Inflammatory macrophage treated with lipopolysaccharide for 4 hours (primary cell): ENCODE results near the gene MAPKAPK5.
"Not testable (repeated sequence)": the region's sequence is repeated elsewhere in the genome, so short reads cannot be mapped to it uniquely, and the experiment has no call there.

Source experiments
- DNase-seq: peaks from one replicate; pipeline ENCODE4 v3.0.0-alpha.2; 2020

Gene MAPKAPK5

DNA sequence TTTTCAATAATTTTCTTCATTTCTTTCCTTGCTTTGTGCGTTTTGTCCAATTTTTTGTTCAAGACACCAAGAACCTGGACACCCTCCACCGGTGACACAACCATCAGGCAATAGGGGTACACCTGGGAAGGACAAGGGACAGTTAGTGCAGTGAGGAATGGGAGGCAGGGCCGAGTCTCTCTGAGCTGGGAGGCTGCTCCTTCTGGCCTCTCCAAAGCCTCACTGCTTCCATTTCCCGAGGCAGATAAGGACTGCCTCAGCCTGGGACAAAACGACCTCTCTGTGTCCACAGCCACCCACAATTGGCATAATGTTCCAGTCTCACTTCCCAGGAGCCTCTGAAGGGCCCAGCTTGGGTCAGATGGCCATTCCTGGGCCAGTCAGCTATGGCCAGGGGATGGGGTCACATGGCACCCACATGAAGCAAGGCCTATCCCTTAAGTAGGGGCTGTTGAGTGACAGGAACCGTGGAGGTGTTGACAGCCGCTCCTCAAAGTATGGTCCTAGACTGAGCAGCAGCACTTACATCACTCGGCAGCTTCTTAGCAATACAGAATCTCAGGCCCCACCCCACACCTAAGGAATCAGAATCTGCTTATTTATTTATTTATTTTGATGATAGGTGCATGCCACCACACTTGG lies 13.6 kb upstream of the MAPKAPK5 start:
- DNase-seq, result no peak

DNA sequence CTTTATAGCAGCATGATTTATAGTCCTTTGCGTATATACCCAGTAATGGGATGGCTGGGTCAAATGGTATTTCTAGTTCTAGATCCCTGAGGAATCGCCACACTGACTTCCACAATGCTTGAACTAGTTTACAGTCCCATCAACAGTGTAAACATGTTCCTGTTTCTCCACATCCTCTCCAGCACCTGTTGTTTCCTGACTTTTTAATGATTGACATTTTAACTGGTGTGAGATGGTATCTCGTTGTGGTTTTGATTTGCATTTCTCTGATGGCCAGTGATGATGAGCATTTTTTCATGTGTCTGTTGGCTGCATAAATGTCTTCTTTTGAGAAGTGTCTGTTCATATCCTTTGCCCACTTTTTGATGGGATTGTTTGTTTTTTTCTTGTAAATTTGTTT lies 12.4 kb upstream of the MAPKAPK5 start:
- DNase-seq, result not testable (repeated sequence)

DNA sequence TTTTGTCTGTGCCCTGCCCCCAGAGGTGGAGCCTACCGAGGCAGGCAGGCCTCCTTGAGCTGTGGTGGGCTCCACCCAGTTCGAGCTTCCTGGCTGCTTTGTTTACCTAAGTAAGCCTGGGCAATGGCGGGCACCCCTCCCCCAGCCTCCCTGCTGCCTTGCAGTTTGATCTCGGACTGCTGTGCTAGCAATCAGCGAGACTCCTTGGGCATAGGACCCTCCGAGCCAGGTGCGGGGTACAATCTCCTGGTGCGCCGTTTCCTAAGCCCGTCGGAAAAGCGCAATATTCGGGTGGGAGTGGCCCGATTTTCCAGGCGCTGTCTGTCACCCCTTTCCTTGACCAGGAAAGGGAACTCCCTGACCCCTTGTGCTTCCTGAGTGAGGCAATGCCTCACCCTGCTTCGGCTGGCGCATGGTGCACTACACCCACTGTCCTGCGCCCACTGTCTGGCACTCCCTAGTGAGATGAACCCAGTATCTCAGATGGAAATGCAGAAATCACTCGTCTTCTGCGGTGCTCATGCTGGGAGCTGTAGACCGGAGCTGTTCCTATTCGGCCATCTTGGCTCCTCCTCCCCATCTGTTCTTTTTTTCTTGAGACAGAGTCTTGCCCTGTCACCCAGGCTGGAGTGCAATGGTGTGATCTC lies 7.2 kb upstream of the MAPKAPK5 start:
- DNase-seq, result peak; percentile 64

DNA sequence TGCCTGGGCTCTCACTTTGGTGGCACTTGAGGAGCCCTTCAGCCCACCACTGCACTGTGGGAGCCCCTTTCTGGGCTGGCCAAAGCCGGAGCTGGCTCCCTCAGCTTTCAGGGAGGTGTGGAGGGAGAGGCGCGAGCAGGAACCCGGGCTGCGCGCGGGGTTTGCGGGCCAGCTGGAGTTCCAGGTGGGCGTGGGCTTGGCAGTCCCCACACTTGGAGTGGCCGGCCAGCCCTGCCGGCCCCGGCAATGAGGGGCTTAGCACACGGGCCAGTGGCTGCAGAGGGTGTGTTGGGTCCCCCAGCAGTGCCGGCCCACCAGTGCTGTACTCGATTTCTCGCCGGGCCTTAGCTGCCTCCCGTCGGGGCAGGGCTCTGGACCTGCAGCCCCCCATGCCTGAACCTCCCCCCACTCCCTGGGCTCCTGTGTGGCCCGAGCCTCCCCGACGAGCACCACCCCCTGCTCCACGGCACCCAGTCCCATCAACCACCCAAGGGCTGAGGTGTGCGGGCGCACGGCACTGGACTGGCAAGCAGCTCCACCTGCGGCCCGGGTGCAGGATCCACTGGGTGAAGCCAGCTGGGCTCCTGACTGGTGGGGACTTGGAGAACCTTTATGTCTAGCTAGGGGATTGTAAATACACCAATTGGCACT lies 6.4 kb upstream of the MAPKAPK5 start:
- DNase-seq, result not testable (repeated sequence)

DNA sequence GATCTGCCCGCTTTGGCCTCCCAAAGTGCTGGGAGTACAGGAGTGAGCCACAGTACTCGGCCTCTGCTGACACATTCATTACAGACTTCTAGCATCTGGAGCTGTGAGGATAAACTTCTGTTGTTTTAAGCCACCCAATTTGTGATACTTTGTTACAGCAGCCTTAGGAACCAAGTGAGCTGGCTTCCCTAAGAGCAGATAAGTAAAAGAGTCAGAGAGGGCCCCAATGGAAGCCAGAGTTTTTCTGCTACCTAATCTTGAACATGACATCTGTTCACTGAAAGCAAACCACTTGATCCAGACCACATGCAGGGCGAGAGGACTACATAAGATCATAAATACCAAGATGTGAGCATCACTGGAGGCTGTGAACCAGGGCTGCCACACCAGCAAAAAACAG lies 3.7 kb upstream of the MAPKAPK5 start:
- no peak for DNase-seq

DNA sequence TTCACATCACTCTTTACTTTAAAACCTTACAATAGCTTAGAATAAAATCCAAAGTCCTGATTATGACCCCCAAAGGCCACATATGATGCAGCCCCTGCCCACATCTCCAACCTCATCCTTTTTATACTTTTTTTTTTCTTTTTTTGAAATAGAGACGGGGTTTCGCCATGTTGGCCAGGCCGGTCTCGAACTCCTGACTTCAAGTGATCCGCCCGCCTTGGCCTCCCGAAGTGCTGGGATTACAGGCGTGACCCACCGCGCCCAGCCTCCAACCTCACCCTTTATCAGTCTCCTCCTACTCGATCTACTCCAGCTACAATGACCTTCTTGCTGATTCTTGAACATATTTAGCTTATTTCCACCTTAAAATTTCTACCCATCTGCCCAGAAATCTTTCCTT lies 1.2 kb upstream of the MAPKAPK5 start:
- no peak for DNase-seq

DNA sequence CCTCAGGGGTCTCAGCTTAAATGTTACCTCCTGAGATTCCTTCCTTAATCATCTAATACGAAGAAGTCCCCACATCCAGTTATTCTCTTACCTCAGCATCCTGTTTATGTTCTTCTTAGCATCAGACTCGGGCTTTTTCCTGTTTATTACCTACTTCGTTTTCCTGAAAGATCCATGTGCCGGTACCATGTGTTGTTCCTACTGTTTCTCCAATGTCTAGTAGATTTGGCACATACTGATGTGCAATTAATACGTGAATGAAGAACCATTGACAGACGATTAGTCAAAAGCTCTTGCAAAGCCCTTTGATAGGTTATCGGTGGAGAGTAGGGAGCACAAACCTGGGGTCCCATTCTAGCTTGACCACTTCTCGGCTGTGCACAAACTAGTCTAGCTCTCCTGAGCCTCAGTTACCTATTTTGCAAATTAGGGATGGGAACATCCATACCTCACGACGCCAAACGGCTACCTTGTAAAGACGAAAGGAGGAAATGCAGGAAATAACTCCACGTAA lies 735 bp upstream of the MAPKAPK5 start:
- DNase-seq, result no peak

DNA sequence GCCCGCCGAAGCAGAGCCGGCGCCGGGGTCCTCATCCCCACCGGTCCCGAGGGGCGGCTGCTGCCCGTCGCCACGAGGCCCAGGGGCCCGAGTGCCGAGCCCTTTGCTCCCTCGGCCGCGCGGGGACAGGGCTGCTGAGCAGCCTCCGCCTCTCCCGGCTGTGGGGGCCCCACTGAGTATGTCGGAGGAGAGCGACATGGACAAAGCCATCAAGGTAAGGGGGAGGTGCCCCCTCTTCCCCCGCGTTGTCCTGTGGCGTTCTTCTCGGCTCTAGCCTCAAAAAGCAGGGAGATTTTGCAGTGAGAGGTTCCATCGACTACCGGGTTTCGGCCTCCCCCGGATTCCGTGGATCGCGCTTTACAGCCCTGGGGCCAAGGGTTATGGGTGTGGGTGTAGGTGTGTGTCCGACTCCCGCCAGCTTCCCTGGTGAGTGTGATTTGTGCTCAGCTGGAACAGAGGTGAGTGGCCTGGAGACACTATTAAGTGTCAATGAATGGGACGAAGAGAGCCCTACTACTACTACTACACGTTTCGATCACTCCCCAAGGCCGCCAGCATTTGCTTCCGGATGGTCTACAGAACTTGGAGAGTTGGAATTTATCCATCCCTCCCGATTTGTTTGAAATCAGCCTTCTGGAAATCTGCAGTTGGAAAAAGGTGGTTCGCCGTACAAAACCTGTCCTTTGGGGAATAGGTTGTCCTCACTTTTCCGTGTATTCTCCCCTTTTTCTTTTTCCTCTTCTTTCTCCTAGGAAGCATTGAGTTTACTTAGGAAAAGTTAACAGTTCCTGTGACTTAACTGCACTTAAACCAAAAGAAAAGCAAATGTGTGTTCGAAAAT lies 748 bp downstream of the MAPKAPK5 start:
- peak; percentile 22 for DNase-seq

DNA sequence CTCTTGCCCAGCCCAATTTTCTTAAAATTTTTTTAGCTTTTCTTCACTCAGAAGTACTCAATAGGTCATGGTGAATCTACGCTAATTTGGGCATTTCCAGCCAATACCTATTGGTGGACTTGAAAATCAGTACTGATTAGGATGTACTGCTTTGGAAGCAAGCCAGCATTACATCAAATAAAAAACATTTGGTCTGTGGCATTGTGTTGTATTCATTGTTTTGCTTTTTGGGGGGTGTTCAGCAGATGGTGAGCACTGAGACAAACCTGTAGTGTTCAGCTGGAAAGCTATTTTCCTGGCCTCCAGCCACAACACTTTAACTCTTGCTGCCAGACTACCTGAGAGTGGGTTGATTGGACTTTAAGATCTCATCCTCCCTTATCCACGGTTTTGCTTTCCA lies 4.0 kb downstream of the MAPKAPK5 start:
- DNase-seq, result no peak

DNA sequence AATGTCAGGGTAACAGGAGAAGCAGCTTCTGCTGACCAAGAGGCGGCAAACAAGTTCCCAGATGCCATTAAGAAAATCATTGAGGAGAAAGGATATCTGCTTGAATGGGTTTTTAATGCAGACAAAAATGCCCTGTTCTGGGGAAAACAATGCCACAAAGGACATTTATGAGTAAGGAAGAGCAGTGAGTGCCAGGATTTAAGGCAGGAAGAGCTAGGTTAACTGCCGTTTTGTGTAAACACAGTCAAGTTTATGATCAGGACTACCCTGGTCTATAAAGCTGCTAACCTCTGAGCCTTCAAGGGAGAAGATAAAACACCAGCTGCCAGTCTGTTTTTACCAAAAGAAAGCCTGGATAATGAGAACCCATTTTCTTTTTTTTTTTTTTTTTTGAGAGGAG lies 8.5 kb downstream of the MAPKAPK5 start:
- no peak for DNase-seq

DNA sequence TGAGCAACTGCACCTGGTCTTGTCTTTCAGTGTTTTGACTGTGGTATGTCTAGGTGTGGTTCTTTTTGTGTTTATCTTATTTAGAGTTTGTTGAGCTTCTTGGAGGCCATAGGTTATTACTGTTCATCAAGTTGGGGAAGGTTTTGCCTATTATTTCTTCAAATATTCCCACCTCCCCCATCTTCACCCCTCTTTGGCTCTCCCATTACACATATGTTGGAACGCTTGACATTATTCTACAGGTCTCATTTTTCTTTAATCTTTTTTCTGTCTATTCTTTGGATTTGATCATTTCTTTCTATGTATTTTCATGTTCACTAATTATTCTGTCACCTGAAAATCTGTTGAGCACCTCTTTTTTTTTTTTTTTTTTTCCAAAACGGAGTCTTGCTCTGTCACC lies 16.2 kb downstream of the MAPKAPK5 start:
- DNase-seq, result no peak

DNA sequence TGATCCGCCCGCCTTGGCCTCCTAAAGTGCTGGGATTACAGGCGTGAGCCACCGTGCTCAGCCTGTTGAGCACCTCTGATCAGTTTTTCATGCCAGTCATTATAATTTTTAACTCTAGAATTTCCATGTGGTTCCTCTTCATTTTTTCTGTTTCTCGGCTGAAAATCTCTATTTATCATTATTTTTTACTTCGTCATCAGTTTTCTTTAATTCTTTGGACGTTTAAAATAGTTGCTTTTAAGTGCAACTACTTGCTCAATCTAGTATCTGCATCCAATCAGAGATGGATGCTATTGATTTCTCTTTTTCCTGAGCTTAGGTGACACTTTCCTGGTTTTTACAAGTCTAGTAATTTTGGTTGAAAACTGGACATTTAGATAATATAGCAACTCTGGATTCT lies 16.8 kb downstream of the MAPKAPK5 start:
- DNase-seq, result no peak

DNA sequence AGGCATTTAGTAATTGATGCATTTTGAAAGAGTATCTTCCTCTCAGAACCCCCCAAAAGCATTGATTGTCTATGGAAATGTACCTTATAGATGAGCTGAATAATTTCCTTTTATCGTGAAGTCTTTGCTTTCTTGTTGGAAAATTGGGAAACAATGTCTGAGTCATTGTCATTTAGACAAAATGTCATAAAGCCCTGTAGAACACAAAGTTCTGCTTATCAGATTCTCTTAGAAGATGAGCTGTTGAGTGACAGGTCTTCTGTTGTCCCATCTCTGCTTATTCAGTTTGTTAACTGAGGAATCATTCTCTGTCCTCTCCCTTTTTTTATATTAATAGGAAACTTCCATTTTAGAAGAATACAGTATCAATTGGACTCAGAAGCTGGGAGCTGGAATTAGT lies 22.9 kb downstream of the MAPKAPK5 start:
- DNase-seq, result peak; percentile 79

DNA sequence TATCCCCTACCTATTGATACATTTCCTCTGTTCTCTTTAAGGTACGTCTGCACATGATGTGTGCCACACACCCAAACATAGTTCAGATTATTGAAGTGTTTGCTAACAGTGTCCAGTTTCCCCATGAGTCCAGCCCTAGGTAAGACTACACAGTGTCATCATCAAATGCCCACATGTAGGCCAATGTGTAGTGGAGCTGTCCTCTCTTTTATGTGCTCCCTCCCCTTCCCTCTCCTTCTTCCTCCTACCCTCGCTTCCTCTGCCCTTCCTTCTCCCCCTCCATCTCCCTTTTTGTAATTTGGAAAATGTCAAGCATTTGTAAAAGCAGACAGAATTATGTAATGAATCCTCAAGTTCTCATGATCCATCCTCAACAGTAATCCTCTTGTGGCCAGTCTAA lies 25.5 kb downstream of the MAPKAPK5 start:
- DNase-seq, result no peak

DNA sequence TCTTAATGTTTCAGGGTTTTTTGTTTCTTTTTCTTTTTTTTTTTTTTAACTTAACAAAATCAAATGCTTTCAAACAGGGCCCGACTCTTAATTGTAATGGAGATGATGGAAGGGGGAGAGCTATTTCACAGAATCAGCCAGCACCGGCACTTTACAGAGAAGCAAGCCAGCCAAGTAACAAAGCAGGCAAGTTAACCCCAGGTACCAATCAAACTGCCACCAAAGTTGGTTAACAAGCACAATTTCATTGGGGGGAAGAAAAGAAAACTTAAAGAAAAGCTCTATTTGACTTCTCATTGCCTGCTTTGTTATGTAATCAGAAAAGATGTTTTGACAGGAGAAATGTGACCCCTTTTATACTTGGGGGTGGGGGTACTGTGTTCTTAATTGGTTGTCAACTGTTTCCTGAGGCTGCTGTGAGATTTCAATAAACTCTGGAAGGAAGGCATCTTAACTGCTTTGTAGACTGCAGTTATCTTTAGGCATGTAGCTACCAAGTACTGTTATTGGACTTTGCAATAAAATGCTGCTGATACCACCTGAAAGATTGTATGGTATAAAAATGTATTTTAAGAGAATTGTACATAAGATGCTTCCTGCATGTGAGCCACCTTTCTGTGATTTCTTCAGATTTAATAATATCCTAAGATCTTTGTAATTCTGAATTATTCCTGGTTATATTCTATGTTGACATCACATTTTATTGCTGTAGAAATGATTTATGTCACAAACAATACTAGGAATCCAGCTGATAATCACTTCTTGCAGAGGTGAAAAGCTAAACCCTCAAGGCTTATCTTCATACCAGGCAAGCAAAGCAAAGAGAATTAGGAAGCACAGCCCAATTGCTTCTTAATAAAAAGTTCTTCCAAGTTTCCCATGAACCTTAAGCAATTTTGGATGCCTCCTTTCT lies 26.9 kb downstream of the MAPKAPK5 start:
- DNase-seq, result peak; percentile 46

DNA sequence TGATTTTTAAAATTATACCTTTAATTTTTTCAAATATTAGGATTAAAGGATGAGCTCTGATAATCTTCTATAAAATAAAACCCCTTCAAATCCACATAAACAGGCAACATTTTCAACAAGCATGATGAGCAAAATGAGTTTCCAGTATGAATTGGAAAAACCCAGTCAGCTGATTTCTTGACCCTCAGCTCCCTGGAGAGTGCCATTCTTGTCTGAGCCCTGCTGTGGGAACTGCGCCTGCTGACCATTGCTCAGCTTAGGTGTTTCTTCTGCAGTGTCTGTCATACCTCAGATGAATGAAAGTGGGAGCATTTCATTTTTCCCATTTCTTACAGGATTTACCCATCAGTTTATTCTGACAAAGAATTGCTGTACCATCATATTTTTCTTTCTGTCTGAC lies 27.6 kb downstream of the MAPKAPK5 start:
- peak; percentile 64 for DNase-seq

DNA sequence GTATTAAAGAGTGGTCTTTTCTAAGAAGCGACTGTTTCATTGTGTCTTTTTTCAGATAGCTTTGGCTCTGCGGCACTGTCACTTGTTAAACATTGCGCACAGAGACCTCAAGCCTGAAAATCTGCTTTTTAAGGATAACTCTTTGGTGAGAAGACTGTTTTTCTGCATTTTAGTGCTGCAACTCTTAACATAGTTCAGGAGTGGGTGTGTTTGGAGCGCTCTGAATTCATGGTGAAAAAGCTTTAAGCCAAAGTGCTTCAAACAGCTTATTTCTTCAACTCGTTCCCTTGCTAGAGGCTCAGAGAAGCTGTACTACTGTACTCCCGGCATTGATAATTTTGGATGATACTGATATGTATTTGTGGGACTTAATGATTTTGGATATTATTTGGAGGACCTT lies 28.2 kb downstream of the MAPKAPK5 start:
- DNase-seq, result no peak

DNA sequence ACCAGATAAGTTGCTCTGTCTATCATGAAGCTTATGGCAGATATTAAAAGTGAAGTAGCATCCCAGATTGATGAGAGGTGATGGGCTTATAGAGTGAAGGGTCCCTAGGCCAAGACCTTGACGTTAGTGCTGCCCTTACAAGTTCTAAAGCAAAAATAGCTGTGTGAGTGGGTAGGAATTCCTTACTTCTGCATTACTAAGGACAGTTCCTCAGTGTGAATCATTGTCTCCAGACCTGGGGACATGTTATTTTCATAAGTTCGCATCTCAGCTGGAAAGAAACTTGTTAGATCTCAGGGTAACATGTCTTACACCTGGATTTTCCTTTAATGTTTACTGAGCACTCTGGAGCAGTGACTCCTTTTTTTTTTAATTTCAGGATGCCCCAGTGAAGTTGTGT lies 28.7 kb downstream of the MAPKAPK5 start:
- DNase-seq, result peak; percentile 60

DNA sequence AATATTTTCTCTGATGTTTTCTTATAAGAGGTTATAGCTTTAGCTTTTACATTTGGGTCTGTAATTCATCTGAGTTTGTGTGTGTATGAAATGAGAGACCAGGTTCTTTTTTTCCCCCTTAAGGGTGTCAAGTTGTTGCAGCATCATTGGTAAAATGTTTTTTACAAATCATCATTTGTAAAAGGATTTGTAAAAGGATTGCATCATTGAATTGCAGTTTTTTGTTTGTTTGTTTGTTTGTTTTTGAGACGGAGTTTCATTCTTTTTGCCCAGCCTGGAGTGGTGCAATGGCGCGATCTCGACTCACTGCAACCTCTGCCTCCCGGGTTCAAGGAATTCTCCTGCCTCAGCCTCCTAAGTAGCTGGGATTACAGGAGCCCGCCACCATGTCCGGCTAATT lies 31.1 kb downstream of the MAPKAPK5 start:
- DNase-seq, result no peak

DNA sequence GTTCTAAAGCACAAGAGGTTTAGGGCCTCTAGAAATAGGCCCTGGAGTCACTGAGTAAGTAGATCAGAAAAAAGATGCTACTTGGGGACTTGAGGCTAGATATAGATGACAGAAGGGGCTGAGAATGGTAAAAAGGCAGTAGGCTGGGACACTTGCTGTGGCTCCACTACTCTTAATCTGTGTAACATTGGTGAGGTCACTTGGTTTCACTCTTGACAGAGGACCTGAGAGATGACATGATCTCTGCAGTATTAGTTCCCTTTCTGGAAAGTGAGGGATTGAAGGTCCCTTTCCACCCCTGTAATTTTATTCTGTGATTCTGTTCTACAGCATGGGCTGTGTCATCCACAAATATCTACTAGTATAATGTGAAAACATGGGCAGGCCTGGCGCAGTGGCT lies 39.7 kb downstream of the MAPKAPK5 start:
- DNase-seq, result peak; percentile 53

DNA sequence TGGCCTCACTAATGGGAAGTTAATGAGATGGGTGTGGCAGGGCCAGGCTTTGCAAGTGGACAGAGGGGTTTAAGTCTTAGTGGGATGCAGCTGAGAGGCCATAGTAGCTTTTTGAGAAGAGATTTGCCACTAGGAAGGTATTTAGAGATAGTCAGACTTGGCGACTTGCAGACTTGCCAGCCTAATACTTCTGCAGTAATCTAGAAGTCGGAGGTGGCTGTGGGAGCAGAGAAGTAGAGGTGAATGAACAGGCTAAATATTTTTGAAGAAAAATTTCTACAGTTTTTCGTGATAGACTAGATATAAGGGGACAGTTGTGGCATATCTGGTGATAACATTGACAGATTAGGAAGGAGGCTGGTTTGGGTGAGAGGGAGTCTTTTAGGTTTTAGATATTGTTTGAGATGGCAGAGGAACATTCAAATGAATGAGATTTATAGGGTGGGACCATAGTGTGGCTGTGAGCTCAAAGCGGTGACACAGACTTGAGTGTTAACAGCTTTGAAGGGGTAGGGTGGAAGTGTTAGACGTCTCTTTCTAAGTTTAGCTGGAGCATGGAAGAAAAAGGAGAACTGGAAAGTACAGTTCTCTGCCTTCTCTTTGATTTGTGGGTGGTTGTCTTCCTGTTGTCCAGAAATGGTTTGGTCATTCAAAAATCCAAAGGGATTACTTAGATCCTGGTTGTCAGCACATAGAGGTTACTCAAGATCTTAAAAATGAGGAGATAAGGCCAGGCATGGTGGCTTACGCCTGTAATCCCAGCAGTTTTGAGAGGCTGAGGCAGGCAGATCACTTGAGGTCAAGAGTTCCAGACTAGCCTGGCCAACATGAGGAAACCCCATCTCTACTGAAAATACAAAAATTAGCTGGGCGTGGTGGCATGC lies 44.9 kb downstream of the MAPKAPK5 start:
- DNase-seq, result peak; percentile 64
